ENCODE measurements around the gene WDR70. TPM values are rescaled to one million over a fixed set of nuclear protein-coding genes. Genes with fewer than 3 reads are reported as not detected.

Gene WDR70
- total and polyA plus RNA-seq, 2 of the 8 experiments (the other 6 are each of a cell fraction or from before 2014, with no cell fraction given), result 10.6 to 37.4 TPM

- Histone ChIP-seq H4K91ac (replicated peaks; ENCODE audit: insufficient read length, low read length) (no peak overlapping the region), H3K36me3 (ENCODE audit: control insufficient read depth in 2 of 4, insufficient read depth in 4 of 4, low read length in 3 of 4) (no peaks in the 10 kb centered on the region), H3K79me2 (ENCODE audit: control insufficient read depth in 1 of 2, insufficient read depth in 2 of 2, low read length in 2 of 2) (no peaks in the 10 kb centered on the region), H2BK120ac (replicated peaks; ENCODE audit: low read depth, low read length) (no peak overlapping the region), H4K20me1 (replicated peaks in 1 of 2; ENCODE audit: control insufficient read depth in 1 of 2, insufficient read depth in 2 of 2, low read length in 2 of 2) (no peaks in the 10 kb centered on the region), H2AFZ (ENCODE audit: low read length) (no peak overlapping the region), H3K56ac (replicated peaks; ENCODE audit: insufficient read length, low read depth, low read length) (no peak overlapping the region), H2BK20ac (ENCODE audit: low read length) (no peak overlapping the region), H3K9me3 (ENCODE audit: insufficient read depth in 2 of 2, low read depth in 1 of 2, low read length in 1 of 2) (no peaks in the 10 kb centered on the region), H3K4me2 (ENCODE audit: insufficient read depth in 1 of 2, low read depth in 2 of 2, low read length in 2 of 2) (no peak overlapping the region), H3K23me2 (ENCODE audit: low read depth, low read length) (no peaks in the 10 kb centered on the region), H3K4ac (replicated peaks; ENCODE audit: insufficient read length, low read depth, low read length) (no peak overlapping the region), H2AK5ac (ENCODE audit: low read depth, low read length) (no peak overlapping the region), H3K79me1 (ENCODE audit: low read depth, low read length) (no peaks in the 10 kb centered on the region), H2BK5ac (ENCODE audit: low read depth, low read length) (no peak overlapping the region), H3K18ac (ENCODE audit: extremely low read depth, low read length) (no peak overlapping the region), H3K27ac (ENCODE audit: low read depth, low read length) (no peak overlapping the region), H2BK12ac (ENCODE audit: low read depth, low read length) (no peak overlapping the region), H3K9ac (replicated peaks in 1 of 4; ENCODE audit: extremely low read depth in 1 of 4, low read depth in 3 of 4, low read length in 3 of 4) (no peak overlapping the region), H3K23ac (ENCODE audit: insufficient read length) (no peak overlapping the region), H4K5ac (ENCODE audit: insufficient read length, low read depth, low read length) (no peak overlapping the region), H2BK15ac (ENCODE audit: low read length) (no peak overlapping the region), H3K14ac (ENCODE audit: insufficient read length) (no peak overlapping the region), H4K8ac (ENCODE audit: extremely low read depth, insufficient read depth, low read length) (no peak overlapping the region), H3K27me3 (replicated peaks in 1 of 4; ENCODE audit: control insufficient read depth in 3 of 4, extremely low read depth in 1 of 4, insufficient read depth in 3 of 4, low read length in 3 of 4) (no peaks in the 10 kb centered on the region), H3K4me1 (replicated peaks in 1 of 4; ENCODE audit: control insufficient read depth in 3 of 4, insufficient read depth in 4 of 4, low read length in 3 of 4) (peaks cover 0 to 8% (median 0%) of the 10 kb centered on the region in 4 experiments; a peak in 1 of 7 replicates), H3K4me3 (ENCODE audit: extremely low read depth in 1 of 4, insufficient read depth in 2 of 4, low read depth in 3 of 4, low read length in 4 of 4) (no peak overlapping the region)
- DNase-seq (ENCODE audit: low read depth in 1 of 2, low spot score in 2 of 2) (no peak), FAIRE-seq (no peak)
- CTCF ChIA-PET (ENCODE audit: partially characterized antibody), result interaction anchor here (0.6 kb wide), 1 partner anchor 548 kb away, joined by 3 read pairs; no protein-coding TSS in a partner anchor
- TF ChIP-seq, protein P1, sequence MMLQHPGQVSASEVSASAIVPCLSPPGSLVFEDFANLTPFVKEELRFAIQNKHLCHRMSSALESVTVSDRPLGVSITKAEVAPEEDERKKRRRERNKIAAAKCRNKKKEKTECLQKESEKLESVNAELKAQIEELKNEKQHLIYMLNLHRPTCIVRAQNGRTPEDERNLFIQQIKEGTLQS (IDR thresholded peaks at IDR 0.05; ENCODE audit: insufficient read depth, low read depth, low read length), result no peak
- TF ChIP-seq RBBP5 (IDR thresholded peaks at IDR 0.05; ENCODE audit: borderline replicate concordance, low read depth, low read length), result no peak
- no peak for TF ChIP-seq RAD21 (IDR thresholded peaks at IDR 0.05 in 1 of 2, conservative IDR thresholded peaks at IDR 0.05 in 1 of 2; ENCODE audit: low read depth in 2 of 2, low read length in 2 of 2)
- no peak for TF ChIP-seq NANOG (IDR thresholded peaks at IDR 0.05; ENCODE audit: insufficient read depth, low read depth, low read length, poor library complexity, severe bottlenecking)
- TF ChIP-seq POLR2AphosphoS5 (IDR thresholded peaks at IDR 0.05; ENCODE audit: low read depth, low read length), result no peak
- TF ChIP-seq TBP (IDR thresholded peaks at IDR 0.05; ENCODE audit: low read depth, low read length), result no peak
- TF ChIP-seq CHD2 (IDR thresholded peaks at IDR 0.05; ENCODE audit: low read length), result no peak
- no peak for TF ChIP-seq GABPA (IDR thresholded peaks at IDR 0.05; ENCODE audit: borderline replicate concordance, insufficient read depth, low read length)
- 64% methylated on average over 2 of the region's 2 CpGs; no CpG with 5 or more reads in 1 of the 2 experiments for WGBS, 2 experiments (ENCODE audit: extremely low coverage in 1 of 2, insufficient coverage in 1 of 2, insufficient read length in 1 of 2, insufficient replicate concordance in 2 of 2, low coverage in 1 of 2, low lambda C conversion rate in 2 of 2, missing lambda C conversion rate in 1 of 2)
- POLR2A ChIA-PET (ENCODE audit: partially characterized antibody), result no interaction called here
These were observed 279.3 kb downstream of the WDR70 start for GRCh38 chr5:37658440-37658839.
